HepG2 (cell line): Measurements from ENCODE around the gene LARP4. TPM values are rescaled to one million over a fixed set of nuclear protein-coding genes. Genes with fewer than 3 reads are reported as not detected.
A peak's percentile ranks its signal among the peaks of the same experiment; 100 is the strongest.

Source experiments
- ATAC-seq: fragments of 200-7000 bp; cut with Tn5 transposase; 3 replicates; pipeline ENCODE4 v1.9.1; 2020; ENCODE audit warnings: mild to moderate bottlenecking, moderate library complexity
- BruUV-seq: library from RNA; stranded (reverse); fragments of 400-500 nt; replicated peaks from 2 replicates; lab custom pipeline; 2021; lab: Mats Ljungman, UMichigan
- CTCF ChIA-PET: fragments of 300-600 bp; formaldehyde crosslinking; extraction: SDS; loops from one replicate; lab custom pipeline; 2021; ENCODE audit warnings: low total read pairs, inconsistent platforms, low intra/inter-chr PET ratio; lab: Yijun Ruan, JAX
- POLR2A ChIA-PET: fragments of 350-600 bp; sonication (Branson Sonifier 250); formaldehyde crosslinking; loops from one replicate; lab custom pipeline; 2020; ENCODE audit warnings: antibody characterized with exemption, inconsistent platforms; lab: Yijun Ruan, JAX
- DNase-seq: peaks from one replicate; pipeline ENCODE4 v3.0.0-alpha.2; 2015; ENCODE audit warnings: low spot score
- FAIRE-seq: peaks from 3 replicates; lab custom pipeline; 2011; peaks lifted over from hg19 to GRCh38; lab: Jason Lieb, UNC
- H2AFZ ChIP-seq: one replicate; pipeline ENCODE4 v1.6.1; 2011; ENCODE audit warnings: low read length, inconsistent platforms
- H3K27ac ChIP-seq: fragments of 300-600 bp; 3 replicates; pipeline ENCODE4 v1.8.0; 2011; ENCODE audit warnings: mixed run types, mild to moderate bottlenecking, mixed read lengths, low read length, inconsistent platforms; ENCODE audit not compliant: insufficient read depth; ENCODE audit errors: extremely low read length
- H3K27me3 ChIP-seq, 2 experiments: fragments of 200-600 bp in 1 of 2; 2 replicates in 1 of 2; 3 replicates in 1 of 2; pipeline versions ENCODE4 v1.6.0 to v1.8.0; 2011; ENCODE audit warnings: low read length in 2 of 2, mild to moderate bottlenecking in 2 of 2, moderate library complexity in 2 of 2, inconsistent platforms in 1 of 2; ENCODE audit not compliant: insufficient read depth in 2 of 2, control insufficient read depth in 1 of 2
- H3K36me3 ChIP-seq, 2 experiments: fragments of 200-600 bp in 1 of 2; replicated peaks in 1 of 2; 2 replicates in 1 of 2; 3 replicates in 1 of 2; pipeline versions ENCODE4 v1.5.1 to v1.8.0; 2011; ENCODE audit warnings: low read length in 2 of 2, inconsistent platforms in 1 of 2; ENCODE audit not compliant: insufficient read depth in 2 of 2, control insufficient read depth in 1 of 2
- H3K4me1 ChIP-seq: 2 replicates; pipeline ENCODE4 v1.5.1; 2012; ENCODE audit warnings: low read length, inconsistent platforms; ENCODE audit not compliant: insufficient read depth
- H3K4me2 ChIP-seq: 2 replicates; pipeline ENCODE4 v1.6.0; 2011; ENCODE audit warnings: low read depth, low read length, inconsistent platforms
- H3K4me3 ChIP-seq, 3 experiments: fragments of 200-600 bp in 1 of 3; sonication (generic), shearing (Covaris generic) in 1 of 3; replicated peaks in 1 of 3; 2 replicates each; pipeline ENCODE4 v1.5.1; 2011 to 2016; ENCODE audit warnings: low read length in 3 of 3, inconsistent platforms in 2 of 3, low read depth in 2 of 3, mild to moderate bottlenecking in 2 of 3, control low read depth in 1 of 3, mixed read lengths in 1 of 3; ENCODE audit not compliant: insufficient read depth in 1 of 3
- H3K79me2 ChIP-seq: one replicate; pipeline ENCODE4 v1.6.1; 2011; ENCODE audit warnings: low read length, inconsistent platforms; ENCODE audit not compliant: insufficient read depth
- H3K9ac ChIP-seq: 2 replicates; pipeline ENCODE4 v1.6.0; 2011; ENCODE audit warnings: mild to moderate bottlenecking, low read depth, low read length, inconsistent platforms; ENCODE audit not compliant: insufficient read depth
- H3K9me3 ChIP-seq: 2 replicates; pipeline ENCODE4 v1.5.1; 2012; ENCODE audit warnings: mild to moderate bottlenecking, low read length
- H4K20me1 ChIP-seq: 2 replicates; pipeline ENCODE4 v1.6.0; 2011; ENCODE audit warnings: inconsistent platforms, mild to moderate bottlenecking, low read length, moderate library complexity; ENCODE audit not compliant: insufficient read depth
- CEBPB ChIP-seq: IDR thresholded peaks from 2 replicates; pipeline ENCODE4 v1.6.1; 2011; ENCODE audit warnings: low read depth, low read length, improper control_type of control experiment, borderline replicate concordance
- CHCHD3 ChIP-seq: sonication (generic); formaldehyde crosslinking; IDR thresholded peaks from 2 replicates; pipeline ENCODE4 v1.8.0; 2022; ENCODE audit warnings: mild to moderate bottlenecking, missing genetic modification reagents, moderate library complexity
- ERF ChIP-seq: IDR thresholded peaks from 2 replicates; pipeline ENCODE4 v1.6.1; 2018; ENCODE audit warnings: missing biosample characterization, missing genetic modification reagents
- MIXL1 ChIP-seq: IDR thresholded peaks from 2 replicates; pipeline ENCODE4 v1.6.1; 2016
- NFRKB ChIP-seq: fragments of 450-650 bp; IDR thresholded peaks from 2 replicates; pipeline ENCODE4 v1.6.1; 2017
- PRPF4 ChIP-seq: fragments of 200-400 bp; formaldehyde crosslinking; IDR thresholded peaks from 2 replicates; pipeline ENCODE4 v1.6.1; 2016; ENCODE audit warnings: low read length, low read depth; ENCODE audit not compliant: poor library complexity, severe bottlenecking
- SMARCC2 ChIP-seq: fragments of 450-650 bp; IDR thresholded peaks from 2 replicates; pipeline ENCODE4 v1.6.1; 2017; ENCODE audit warnings: antibody characterized with exemption, mild to moderate bottlenecking
- TFDP1 ChIP-seq: IDR thresholded peaks from 2 replicates; pipeline ENCODE4 v1.6.1; 2016; ENCODE audit warnings: missing compliant biosample characterization, missing genetic modification reagents, borderline replicate concordance
- ZNF20 ChIP-seq: sonication (generic); formaldehyde crosslinking; IDR thresholded peaks from 2 replicates; pipeline ENCODE4 v1.4.0; 2020; ENCODE audit warnings: mild to moderate bottlenecking, moderate library complexity, missing genetic modification reagents
- ZNF260 ChIP-seq: sonication (generic); formaldehyde crosslinking; IDR thresholded peaks from 2 replicates; pipeline ENCODE4 v1.4.0; 2020; ENCODE audit warnings: missing genetic modification reagents, low read depth, mild to moderate bottlenecking, borderline replicate concordance
- ZNF550 ChIP-seq: sonication (generic); formaldehyde crosslinking; IDR thresholded peaks from 2 replicates; pipeline ENCODE4 v1.4.0; 2020; ENCODE audit warnings: mild to moderate bottlenecking, missing genetic modification reagents, borderline replicate concordance
- ZNF678 ChIP-seq: sonication (generic); formaldehyde crosslinking; IDR thresholded peaks from 2 replicates; pipeline ENCODE4 v1.4.0; 2020; ENCODE audit warnings: mild to moderate bottlenecking, missing genetic modification reagents
- WGBS: methylation state at CpG from one replicate; pipeline ENCODE4 v1.1.6; 2017; ENCODE audit warnings: low lambda C conversion rate; 5-methylcytosine and 5-hydroxymethylcytosine counted together
- in situ Hi-C: cut with HindIII; loops from 2 replicates; pipeline ENCODE4 v1.10.0; 2017; ENCODE audit warnings: low pct_unique_long_range_greater_than_20kb; ENCODE audit not compliant: extremely low pct_ligation_motif_present
- intact Hi-C: fragments of 100-400 bp; cut with micrococcal nuclease; formaldehyde crosslinking; loops from one replicate; pipeline ENCODE4 v1.10.0; 2022; ENCODE audit not compliant: unreplicated experiment
- polyA plus RNA-seq, 8 experiments: library from polyadenylated mRNA; depleted of rRNA in 3 of 8; stranded (reverse) in 7 of 8; unstranded in 1 of 8; fragments of >200 nt; fragmentation: Illumina TruSeq in 4 of 8; extraction: Trizol in 4 of 8; gene quantifications; 2 replicates each; pipeline versions ENCODE4 v1.2.1 to v1.2.3, GENCODE V29; 2011 to 2016; ENCODE audit warnings: low read depth in 4 of 8, missing spikeins in 1 of 8, mixed read lengths in 1 of 8; ENCODE audit not compliant: insufficient read depth in 1 of 8
- total RNA-seq, 5 experiments: library from RNA; depleted of rRNA; stranded (reverse); fragments of >200 nt; fragmentation: Illumina TruSeq; extraction: Trizol; gene quantifications; 2 replicates each; pipeline ENCODE4 v1.2.3, GENCODE V29; 2016; ENCODE audit warnings: low read depth in 1 of 5
- TF ChIP-seq, protein P1 (sequence below): sonication (generic); formaldehyde crosslinking; IDR thresholded peaks from 2 replicates; pipeline ENCODE4 v1.5.0; 2020; ENCODE audit warnings: missing genetic modification reagents
- TF ChIP-seq, protein P2 (sequence below), 2 experiments: sonication (generic) in 1 of 2; formaldehyde crosslinking in 1 of 2; IDR thresholded peaks; 2 replicates each; pipeline versions ENCODE4 v1.5.1 to v1.6.1; 2011 to 2020; ENCODE audit warnings: borderline replicate concordance in 1 of 2, low read depth in 1 of 2, low read length in 1 of 2, mild to moderate bottlenecking in 1 of 2, missing genetic modification reagents in 1 of 2, moderate library complexity in 1 of 2

The LARP4 gene
- total and polyA plus RNA-seq, 2 of the 13 experiments (the other 11 are each of a cell fraction or from before 2014, with no cell fraction given): 16.4 to 42.7 TPM

GRCh38 chr12:50353404-50353803 is 47.3 kb upstream of the LARP4 start:
- Histone ChIP-seq H3K27ac (no peak overlapping the region), H3K79me2 (no peaks in the 10 kb centered on the region), H3K4me3 (no peak overlapping the region), H3K4me2 (0 out of 2 replicates have a peak overlapping the region, but pooled peaks have one; percentile 43), H3K9me3 (no peaks in the 10 kb centered on the region), H3K4me1 (peaks cover 26% of the 10 kb centered on the region), H2AFZ (peak overlapping the region; percentile 20), H4K20me1 (no peaks in the 10 kb centered on the region), H3K27me3 (no peaks in the 10 kb centered on the region), H3K9ac (no peak overlapping the region), H3K36me3 (no peaks in the 10 kb centered on the region)
- ChIA-PET CTCF (no interaction called here), POLR2A (no interaction called here)
- intact Hi-C loops: no loop called here
- no peak for DNase-seq
- no peak; the same call in 2 of the 3 replicates for ATAC-seq
- TF ChIP-seq ZNF678 (CRISPR knock-in tag) (no peak), TFDP1 (CRISPR knock-in tag) (no peak), ZNF20 (CRISPR knock-in tag) (no peak), CHCHD3 (CRISPR knock-in tag) (no peak), SMARCC2 (no peak), CEBPB (no peak)
- no TSS peak for BruUV-seq
- in situ Hi-C loops: no loop called here
- no peak for FAIRE-seq
- WGBS: 81% methylated on average over 3 of the region's 3 CpGs

- Histone ChIP-seq H3K4me2 (peak overlapping the region; percentile 43; the same call in 1 of the 2 replicates), H3K4me1 (peaks cover 26% of the 10 kb centered on the region), H3K27ac (no peak overlapping the region), H3K36me3 (no peaks in the 10 kb centered on the region), H3K9me3 (no peaks in the 10 kb centered on the region), H3K4me3 (no peak overlapping the region), H2AFZ (peak overlapping the region; percentile 20), H4K20me1 (no peaks in the 10 kb centered on the region), H3K9ac (no peak overlapping the region), H3K27me3 (no peaks in the 10 kb centered on the region), H3K79me2 (no peaks in the 10 kb centered on the region)
- FAIRE-seq (no peak), ATAC-seq (no peak), DNase-seq (no peak)
- BruUV-seq: no TSS peak
- ChIA-PET CTCF (no interaction called here), POLR2A (no interaction called here)
- in situ Hi-C loops: no loop called here
- intact Hi-C loops: no loop called here
- WGBS: 45% methylated on average over 3 of the region's 3 CpGs
- no peak for TF ChIP-seq ZNF260 (CRISPR knock-in tag)
- no peak for TF ChIP-seq ZNF550
- TF ChIP-seq, protein P1, sequence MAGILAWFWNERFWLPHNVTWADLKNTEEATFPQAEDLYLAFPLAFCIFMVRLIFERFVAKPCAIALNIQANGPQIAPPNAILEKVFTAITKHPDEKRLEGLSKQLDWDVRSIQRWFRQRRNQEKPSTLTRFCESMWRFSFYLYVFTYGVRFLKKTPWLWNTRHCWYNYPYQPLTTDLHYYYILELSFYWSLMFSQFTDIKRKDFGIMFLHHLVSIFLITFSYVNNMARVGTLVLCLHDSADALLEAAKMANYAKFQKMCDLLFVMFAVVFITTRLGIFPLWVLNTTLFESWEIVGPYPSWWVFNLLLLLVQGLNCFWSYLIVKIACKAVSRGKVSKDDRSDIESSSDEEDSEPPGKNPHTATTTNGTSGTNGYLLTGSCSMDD: no peak
- no peak for TF ChIP-seq NFRKB
- no peak for TF ChIP-seq ERF (CRISPR knock-in tag)
- TF ChIP-seq, protein P2, sequence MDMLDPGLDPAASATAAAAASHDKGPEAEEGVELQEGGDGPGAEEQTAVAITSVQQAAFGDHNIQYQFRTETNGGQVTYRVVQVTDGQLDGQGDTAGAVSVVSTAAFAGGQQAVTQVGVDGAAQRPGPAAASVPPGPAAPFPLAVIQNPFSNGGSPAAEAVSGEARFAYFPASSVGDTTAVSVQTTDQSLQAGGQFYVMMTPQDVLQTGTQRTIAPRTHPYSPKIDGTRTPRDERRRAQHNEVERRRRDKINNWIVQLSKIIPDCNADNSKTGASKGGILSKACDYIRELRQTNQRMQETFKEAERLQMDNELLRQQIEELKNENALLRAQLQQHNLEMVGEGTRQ (IDR thresholded peaks at IDR 0.05; ENCODE audit: low read depth, low read length): no peak
- TF ChIP-seq, protein P2 (CRISPR knock-in tag; IDR thresholded peaks at IDR 0.05; ENCODE audit: borderline replicate concordance): no peak
- TF ChIP-seq MIXL1 (CRISPR knock-in tag): no peak
- TF ChIP-seq PRPF4: no peak
These were observed 46.7 kb upstream of the LARP4 start for GRCh38 chr12:50353869-50354593.
